Lower leg skin (tissue), 3 donors: ENCODE data around the gene CACNA1I.

Experiments
- CTCF ChIP-seq, 3 donors: fragments of 450-650 bp; IDR thresholded peaks; one replicate each; pipeline ENCODE4 v1.5.1; 2016; ENCODE audit warnings: antibody characterized with exemption in 3 of 3, mild to moderate bottlenecking in 3 of 3, moderate library complexity in 2 of 3
- POLR2A ChIP-seq, 2 donors: fragments of 450-650 bp; IDR thresholded peaks; one replicate each; pipeline ENCODE4 v1.6.1; 2016 to 2017; ENCODE audit warnings: antibody characterized with exemption in 2 of 2, mild to moderate bottlenecking in 1 of 2, moderate library complexity in 1 of 2

DNA sequence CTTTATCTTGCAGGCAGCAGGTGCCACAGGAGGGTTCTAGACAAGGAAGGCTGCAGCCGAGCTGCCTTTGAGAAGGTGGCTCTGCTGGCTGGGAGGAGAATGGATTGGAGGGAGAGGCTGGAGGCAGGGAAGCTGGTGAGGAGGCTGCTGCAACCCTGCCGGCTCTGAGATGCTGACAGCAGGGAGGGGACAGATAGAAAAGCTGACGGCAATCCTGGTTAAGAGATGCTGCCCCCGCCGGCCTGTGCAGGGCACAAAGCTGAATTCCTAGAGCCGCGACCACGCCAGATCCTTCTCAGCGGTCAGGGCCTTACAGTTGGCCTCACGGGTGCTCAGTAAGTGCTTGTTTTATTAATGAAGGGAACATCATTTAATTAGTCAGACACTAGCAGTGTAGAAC, 105.4 kb downstream of the CACNA1I start:
- TF ChIP-seq CTCF (IDR thresholded peaks at IDR 0.05) (no peak), POLR2A (IDR thresholded peaks at IDR 0.05) (no peak)
